ENCODE results near the gene GIMD1. TPM values are rescaled to one million over a fixed set of nuclear protein-coding genes. Genes with fewer than 3 reads are reported as not detected.

Gene GIMD1
- total RNA-seq, 1 donor from 2014 or later: not detected

- Mint-ChIP-seq H3K4me3 (ENCODE audit: unreplicated experiment) (no peak overlapping the region), H3K27me3 (ENCODE audit: unreplicated experiment) (no peaks in the 10 kb centered on the region), H3K36me3 (ENCODE audit: unreplicated experiment) (peaks cover 6% of the 10 kb centered on the region), H3K9me3 (ENCODE audit: unreplicated experiment) (peaks cover 6% of the 10 kb centered on the region), H3K4me1 (ENCODE audit: low read depth, unreplicated experiment) (no peaks in the 10 kb centered on the region), H3K27ac (ENCODE audit: unreplicated experiment) (no peak overlapping the region)
- no peak for TF ChIP-seq CTCF (IDR thresholded peaks at IDR 0.05; ENCODE audit: partially characterized antibody, unreplicated experiment)
- DNase-seq: no peak
These were observed 53.1 kb downstream of the GIMD1 start for GRCh38 chr4:106315476-106315967.

GRCh38 chr4:106314960-106315359 is 53.6 kb downstream of the GIMD1 start:
- no peak for TF ChIP-seq CTCF (IDR thresholded peaks at IDR 0.05; ENCODE audit: partially characterized antibody, unreplicated experiment)
- H3K27ac Mint-ChIP-seq (ENCODE audit: unreplicated experiment): peak overlapping the region; percentile 75
- peaks cover under 1% of the 10 kb centered on the region for H3K9me3 Mint-ChIP-seq (ENCODE audit: unreplicated experiment)
- no peak overlapping the region for H3K4me3 Mint-ChIP-seq (ENCODE audit: unreplicated experiment)
- H3K27me3 Mint-ChIP-seq (ENCODE audit: unreplicated experiment): no peaks in the 10 kb centered on the region
- no peak for DNase-seq
- H3K36me3 Mint-ChIP-seq (ENCODE audit: unreplicated experiment): peaks cover under 1% of the 10 kb centered on the region
- no peaks in the 10 kb centered on the region for H3K4me1 Mint-ChIP-seq (ENCODE audit: low read depth, unreplicated experiment)

- Mint-ChIP-seq H3K36me3 (ENCODE audit: unreplicated experiment) (no peaks in the 10 kb centered on the region), H3K27me3 (ENCODE audit: unreplicated experiment) (no peaks in the 10 kb centered on the region), H3K9me3 (ENCODE audit: unreplicated experiment) (no peaks in the 10 kb centered on the region), H3K27ac (ENCODE audit: unreplicated experiment) (no peak overlapping the region), H3K4me3 (ENCODE audit: unreplicated experiment) (no peak overlapping the region), H3K4me1 (ENCODE audit: low read depth, unreplicated experiment) (no peaks in the 10 kb centered on the region)
- DNase-seq: no peak
- TF ChIP-seq CTCF (IDR thresholded peaks at IDR 0.05; ENCODE audit: partially characterized antibody, unreplicated experiment): no peak
These were observed 55.5 kb downstream of the GIMD1 start for GRCh38 chr4:106312997-106313522.

- Mint-ChIP-seq H3K4me3 (ENCODE audit: unreplicated experiment) (no peak overlapping the region), H3K27ac (ENCODE audit: unreplicated experiment) (no peak overlapping the region)
These were observed 56.2 kb downstream of the GIMD1 start for GRCh38 chr4:106312377-106312776.

More at GRCh38 chr4:106312377-106312776, 56.2 kb downstream of the GIMD1 start:
- H3K27me3 Mint-ChIP-seq (ENCODE audit: unreplicated experiment): no peaks in the 10 kb centered on the region
- TF ChIP-seq CTCF (IDR thresholded peaks at IDR 0.05; ENCODE audit: partially characterized antibody, unreplicated experiment): no peak
- no peaks in the 10 kb centered on the region for H3K36me3 Mint-ChIP-seq (ENCODE audit: unreplicated experiment)
- H3K4me1 Mint-ChIP-seq (ENCODE audit: low read depth, unreplicated experiment): no peaks in the 10 kb centered on the region
- DNase-seq: no peak
- H3K9me3 Mint-ChIP-seq (ENCODE audit: unreplicated experiment): no peaks in the 10 kb centered on the region

Other genes with a start within 250 kb of the GIMD1 start
- gene TBCK, start 52.6 kb downstream of the GIMD1 start, total RNA-seq (ENCODE audit: unreplicated experiment): 81.4 TPM
- 30.2 TPM for gene AIMP1, start 52.2 kb downstream of the GIMD1 start, total RNA-seq (ENCODE audit: unreplicated experiment)

All from glutamatergic neuron (in vitro differentiated cells).